ENCODE data around the gene C2orf81. TPM values are rescaled to one million over a fixed set of nuclear protein-coding genes. Genes with fewer than 3 reads are reported as not detected.
"Not testable (repeated sequence)": the region's sequence is repeated elsewhere in the genome, so short reads cannot be mapped to it uniquely, and the experiment has no call there.

Gene C2orf81
- total and polyA plus RNA-seq, 7 experiments from 2014 or later, result 4.3 to 10.5 (median 7.9) TPM

DNA sequence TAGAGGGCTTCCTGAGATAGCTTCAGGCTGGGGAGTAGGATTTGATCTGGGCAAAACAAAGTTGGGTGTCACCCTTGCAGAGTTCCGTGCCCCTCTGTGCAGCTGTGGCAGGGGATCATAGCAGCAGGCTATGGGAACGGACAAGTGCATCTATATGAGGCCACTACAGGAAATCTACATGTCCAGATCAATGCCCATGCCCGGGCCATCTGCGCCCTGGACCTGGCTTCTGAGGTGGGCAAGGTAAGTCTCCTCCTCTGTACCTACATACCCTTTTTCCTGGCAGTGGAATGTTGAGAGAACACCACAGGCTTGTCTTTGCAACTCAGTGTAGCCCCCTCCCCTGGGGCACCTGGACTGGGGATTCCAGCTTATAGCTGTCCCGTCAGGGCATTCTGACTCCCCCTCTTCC is 3.6 kb upstream of the C2orf81 start:
- peaks cover 0 to 19% (median 0%) of the 10 kb centered on the region in 3 experiments for H3K36me3 ChIP-seq (ENCODE audit: control insufficient read depth in 2 of 3, insufficient read depth in 3 of 3, low read length in 3 of 3)
- Mint-ChIP-seq H3K4me3 (peak overlapping the region in 1 of 10 donors; percentile 12), H3K9me3 (no peaks in the 10 kb centered on the region), H3K36me3 (peaks cover 0 to 18% (median 0%) of the 10 kb centered on the region in 5 donors), H3K27ac (no peak overlapping the region), H3K4me1 (peaks cover 12 to 33% (median 26%) of the 10 kb centered on the region in 7 donors), H3K27me3 (no peaks in the 10 kb centered on the region)
- H3K9me3 ChIP-seq (ENCODE audit: control insufficient read depth in 2 of 3, low read length in 3 of 3), result no peaks in the 10 kb centered on the region
- H3K27me3 ChIP-seq (ENCODE audit: control insufficient read depth in 2 of 2, insufficient read depth in 2 of 2, low read length in 2 of 2), result no peaks in the 10 kb centered on the region
- no peak for DNase-seq
- POLR2A ChIA-PET, result no interaction called here
- no peak overlapping the region for H3K4me3 ChIP-seq (ENCODE audit: low read length)
- CTCF ChIA-PET, result no interaction called here
- intact Hi-C loops (cut with micrococcal nuclease), result loop anchor here in 1 of 2 donors (10.0 kb wide), 1 partner anchor 1040 kb away; the partner anchor contains the start of gene ALMS1
- ATAC-seq, result no peak
- peaks cover 4 to 14% of the 10 kb centered on the region in 2 donors for H3K4me1 ChIP-seq (ENCODE audit: control insufficient read depth in 2 of 2, insufficient read depth in 2 of 2, low read length in 2 of 2)
- no peak overlapping the region for H3K27ac ChIP-seq (ENCODE audit: low read depth, low read length)

DNA sequence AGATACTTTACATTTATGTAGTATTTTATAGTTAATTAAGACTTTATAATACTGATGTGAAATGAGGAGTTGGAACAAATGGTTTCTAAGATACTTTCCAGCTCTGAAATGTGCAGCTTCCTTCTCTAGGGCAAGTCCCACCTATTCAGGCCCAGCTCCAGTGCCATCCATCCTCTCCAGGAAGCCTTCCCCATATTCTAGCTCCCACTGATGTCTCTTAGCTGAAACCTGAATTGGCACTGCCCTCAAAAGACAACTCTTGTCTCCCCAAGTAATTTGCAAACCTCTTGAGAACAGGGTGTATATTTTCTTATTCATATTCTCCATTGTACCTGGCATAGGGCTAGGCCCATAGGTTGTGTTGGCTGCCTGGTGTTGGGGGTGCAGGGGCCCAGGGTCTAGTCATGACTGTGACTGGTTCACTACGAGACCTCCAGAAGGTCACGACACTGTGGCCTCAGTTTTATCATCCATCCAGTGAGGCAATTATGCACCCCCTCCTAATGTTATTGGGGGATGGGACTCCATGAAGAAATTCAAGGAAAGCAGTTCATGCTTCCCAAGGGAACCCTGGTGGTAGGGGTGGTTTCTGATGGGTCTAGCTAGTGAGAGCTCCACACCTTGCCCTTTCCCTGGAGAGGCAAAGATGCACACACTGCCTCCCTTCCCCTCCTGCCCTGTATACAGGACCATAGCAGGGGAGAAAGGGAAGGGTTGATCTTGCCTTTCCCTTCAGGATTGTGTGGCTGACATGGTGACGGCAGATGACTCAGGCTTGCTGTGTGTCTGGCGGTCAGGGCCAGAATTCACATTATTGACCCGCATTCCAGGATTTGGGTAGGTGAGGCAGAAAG is 2.9 kb upstream of the C2orf81 start:
- ATAC-seq (no peak), DNase-seq (no peak)
- H3K27me3 ChIP-seq (ENCODE audit: control insufficient read depth in 2 of 2, insufficient read depth in 2 of 2, low read length in 2 of 2), result no peaks in the 10 kb centered on the region
- H3K4me3 ChIP-seq (ENCODE audit: low read length), result no peak overlapping the region
- no peak overlapping the region for H3K27ac ChIP-seq (ENCODE audit: low read depth, low read length)
- Mint-ChIP-seq H3K36me3 (peaks cover 0 to 18% (median 0%) of the 10 kb centered on the region in 5 donors), H3K27me3 (no peaks in the 10 kb centered on the region), H3K9me3 (no peaks in the 10 kb centered on the region), H3K4me3 (peak overlapping the region in 3 of 10 donors; percentile 12 to 19 (median 19)), H3K27ac (peak overlapping the region in 3 of 9 donors; percentile 20 to 43 (median 38)), H3K4me1 (peaks cover 12 to 36% (median 29%) of the 10 kb centered on the region in 7 donors)
- CTCF ChIA-PET, result no interaction called here
- intact Hi-C loops (cut with micrococcal nuclease), result loop anchor here in 1 of 2 donors (10.0 kb wide), 1 partner anchor 1040 kb away; the partner anchor contains the start of gene ALMS1
- POLR2A ChIA-PET, result no interaction called here
- no peaks in the 10 kb centered on the region for H3K9me3 ChIP-seq (ENCODE audit: control insufficient read depth in 2 of 3, low read length in 3 of 3)
- H3K4me1 ChIP-seq (ENCODE audit: control insufficient read depth in 2 of 2, insufficient read depth in 2 of 2, low read length in 2 of 2), result peaks cover 4 to 14% of the 10 kb centered on the region in 2 donors
- peaks cover 0 to 19% (median 0%) of the 10 kb centered on the region in 3 experiments for H3K36me3 ChIP-seq (ENCODE audit: control insufficient read depth in 2 of 3, insufficient read depth in 3 of 3, low read length in 3 of 3)

DNA sequence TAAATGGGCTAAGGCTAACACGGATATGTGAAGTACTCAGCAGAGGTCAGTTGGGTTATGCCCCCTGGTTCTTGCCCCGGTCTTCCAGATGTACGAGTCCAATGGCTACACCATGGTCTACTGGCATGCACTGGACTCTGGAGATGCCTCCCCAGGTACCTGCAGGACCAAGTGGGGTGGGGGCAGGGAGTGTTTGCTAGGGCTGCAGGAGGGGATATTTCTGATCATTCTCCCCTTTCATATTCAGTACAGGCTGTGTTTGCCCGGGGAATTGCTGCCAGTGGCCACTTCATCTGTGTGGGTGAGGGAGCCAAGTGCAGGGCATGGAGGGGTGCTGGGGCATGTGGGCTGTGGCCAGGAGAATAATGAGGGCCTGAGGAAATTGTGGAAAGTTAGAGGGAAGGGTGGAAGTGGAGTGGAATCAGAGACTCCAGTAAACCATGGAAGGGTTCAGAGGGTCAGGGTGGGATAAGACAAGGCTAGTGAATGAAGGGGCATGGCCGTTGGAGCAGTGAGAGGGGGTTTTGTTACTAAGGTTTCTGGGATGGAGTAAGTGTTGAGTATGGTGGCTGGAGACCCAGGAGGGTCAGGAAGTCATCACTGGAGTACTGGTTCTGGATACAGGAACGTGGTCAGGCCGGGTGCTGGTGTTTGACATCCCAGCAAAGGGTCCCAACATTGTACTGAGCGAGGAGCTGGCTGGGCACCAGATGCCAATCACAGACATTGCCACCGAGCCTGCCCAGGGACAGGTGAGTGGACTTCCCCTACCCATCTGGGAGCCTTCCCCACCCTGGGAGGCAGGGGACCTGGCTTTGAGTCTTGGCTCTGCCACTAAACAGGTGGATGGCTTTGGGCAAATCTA is 2.0 kb upstream of the C2orf81 start:
- H3K27me3 ChIP-seq (ENCODE audit: control insufficient read depth in 2 of 2, insufficient read depth in 2 of 2, low read length in 2 of 2), result no peaks in the 10 kb centered on the region
- H3K4me1 ChIP-seq (ENCODE audit: control insufficient read depth in 2 of 2, insufficient read depth in 2 of 2, low read length in 2 of 2), result peaks cover 4 to 14% of the 10 kb centered on the region in 2 donors
- H3K27ac ChIP-seq (ENCODE audit: low read depth, low read length), result no peak overlapping the region
- H3K27me3 Mint-ChIP-seq, result no peaks in the 10 kb centered on the region
- no peaks in the 10 kb centered on the region for H3K9me3 ChIP-seq (ENCODE audit: control insufficient read depth in 2 of 3, low read length in 3 of 3)
- H3K36me3 ChIP-seq (ENCODE audit: control insufficient read depth in 2 of 3, insufficient read depth in 3 of 3, low read length in 3 of 3), result peaks cover 0 to 19% (median 0%) of the 10 kb centered on the region in 3 experiments
- ATAC-seq (no peak), DNase-seq (no peak)
- no peaks in the 10 kb centered on the region for H3K9me3 Mint-ChIP-seq
- CTCF ChIA-PET, result no interaction called here
- intact Hi-C loops (cut with micrococcal nuclease), result loop anchor here (2.0 to 10.0 kb wide), 2 partner anchors 17 to 1039 kb away; partner anchors contain the start of genes ALMS1 (in 1 of the 2) and RTKN (in 1 of the 2)
- peaks cover 12 to 36% (median 29%) of the 10 kb centered on the region in 7 donors for H3K4me1 Mint-ChIP-seq
- H3K36me3 Mint-ChIP-seq, result peaks cover 0 to 18% (median 0%) of the 10 kb centered on the region in 5 donors
- H3K4me3 ChIP-seq (ENCODE audit: low read length), result no peak overlapping the region
- peak overlapping the region in 7 of 9 donors; percentile 14 to 100 (median 97) for H3K27ac Mint-ChIP-seq
- POLR2A ChIA-PET, result no interaction called here
- peak overlapping the region; percentile 90 to 100 (median 98) for H3K4me3 Mint-ChIP-seq

- H3K27me3 ChIP-seq (ENCODE audit: control insufficient read depth in 2 of 2, insufficient read depth in 2 of 2, low read length in 2 of 2); H3K9me3 ChIP-seq (ENCODE audit: control insufficient read depth in 2 of 3, low read length in 3 of 3); H3K27me3 Mint-ChIP-seq; ATAC-seq; H3K9me3 Mint-ChIP-seq: not testable (repeated sequence)
- Histone ChIP-seq H3K4me3 (ENCODE audit: low read length) (peak overlapping the region; percentile 96), H3K4me1 (ENCODE audit: control insufficient read depth in 2 of 2, insufficient read depth in 2 of 2, low read length in 2 of 2) (peaks cover 4 to 19% of the 10 kb centered on the region in 2 donors), H3K36me3 (ENCODE audit: control insufficient read depth in 2 of 3, insufficient read depth in 3 of 3, low read length in 3 of 3) (peaks cover 0 to 13% (median 0%) of the 10 kb centered on the region in 3 experiments), H3K27ac (ENCODE audit: low read depth, low read length) (peak overlapping the region; percentile 97)
- CTCF ChIA-PET, result interaction anchor here (0.6 to 2.3 kb wide), 4 partner anchors 26 to 593 kb away, joined by 3 to 10 read pairs (median 5); partner anchors contain the start of gene MOB1A
- H3K4me1 Mint-ChIP-seq, result peaks cover 18 to 52% (median 39%) of the 10 kb centered on the region in 7 donors
- peak in 4 of 9 donors; percentile 22 to 42 (median 28) for DNase-seq
- peaks cover 0 to 14% (median 0%) of the 10 kb centered on the region in 5 donors for H3K36me3 Mint-ChIP-seq
- peak overlapping the region; percentile 90 to 100 (median 98) for H3K4me3 Mint-ChIP-seq
- POLR2A ChIA-PET, result interaction anchor here (0.6 to 3.1 kb wide), 9 partner anchors 8 to 493 kb away, joined by 3 to 23 read pairs (median 3); partner anchors contain the start of genes INO80B, MOB1A, MTHFD2 and WBP1
- H3K27ac Mint-ChIP-seq, result peak overlapping the region; percentile 96 to 100 (median 99)
- intact Hi-C loops (cut with micrococcal nuclease), result loop anchor here (1.0 to 10.0 kb wide), 13 partner anchors 28 to 1036 kb away; partner anchors contain the start of genes AUP1 (in 2 of the 2), HTRA2 (in 2 of the 2), TPRKB (in 2 of the 2) and TTC31 (in 2 of the 2)
Measured at GRCh38 chr2:74420443-74421103, 846 bp downstream of the C2orf81 start.

GRCh38 chr2:74420006-74420405 is 1.4 kb downstream of the C2orf81 start:
- Histone ChIP-seq H3K9me3 (ENCODE audit: control insufficient read depth in 2 of 3, low read length in 3 of 3) (no peaks in the 10 kb centered on the region), H3K4me1 (ENCODE audit: control insufficient read depth in 2 of 2, insufficient read depth in 2 of 2, low read length in 2 of 2) (peaks cover 4 to 19% of the 10 kb centered on the region in 2 donors), H3K36me3 (ENCODE audit: control insufficient read depth in 2 of 3, insufficient read depth in 3 of 3, low read length in 3 of 3) (peaks cover 0 to 7% (median 0%) of the 10 kb centered on the region in 3 experiments), H3K4me3 (ENCODE audit: low read length) (no peak overlapping the region), H3K27me3 (ENCODE audit: control insufficient read depth in 2 of 2, insufficient read depth in 2 of 2, low read length in 2 of 2) (no peaks in the 10 kb centered on the region), H3K27ac (ENCODE audit: low read depth, low read length) (peak overlapping the region; percentile 97)
- peaks cover 0 to 10% (median 0%) of the 10 kb centered on the region in 5 donors for H3K36me3 Mint-ChIP-seq
- intact Hi-C loops (cut with micrococcal nuclease), result loop anchor here in 1 of 2 donors (2.0 to 10.0 kb wide), 2 partner anchors 221 to 1035 kb away; partner anchors contain the start of genes ALMS1 and MTHFD2
- H3K9me3 Mint-ChIP-seq, result no peaks in the 10 kb centered on the region
- H3K4me1 Mint-ChIP-seq, result peaks cover 18 to 57% (median 40%) of the 10 kb centered on the region in 7 donors
- POLR2A ChIA-PET, result interaction anchor here (0.6 to 3.1 kb wide), 8 partner anchors 29 to 427 kb away, joined by 3 to 23 read pairs (median 4); partner anchors contain the start of genes INO80B, MOB1A, MTHFD2 and WBP1
- no peak for ATAC-seq
- peaks cover 0 to 5% (median 0%) of the 10 kb centered on the region in 5 donors for H3K27me3 Mint-ChIP-seq
- CTCF ChIA-PET, result no interaction called here
- H3K27ac Mint-ChIP-seq, result peak overlapping the region; percentile 59 to 99 (median 96)
- DNase-seq, result peak in 5 of 9 donors; percentile 45 to 61 (median 52)
- peak overlapping the region; percentile 28 to 100 (median 96) for H3K4me3 Mint-ChIP-seq

All from naive thymus-derived CD4-positive, alpha-beta T cell (primary cell).